Measurements from ENCODE around the gene AKR7A3. TPM values are rescaled to one million over a fixed set of nuclear protein-coding genes. Genes with fewer than 3 reads are reported as not detected.
A peak's percentile ranks its signal among the peaks of the same experiment; 100 is the strongest.

The AKR7A3 gene
- total and polyA plus RNA-seq, 9 of the 15 experiments (the other 6 are each of a cell fraction or from before 2014, with no cell fraction given): 0.04 to 1.5 (median 0.44) TPM; not detected in 1

- H3K4me1 ChIP-seq (replicated peaks in 1 of 2; ENCODE audit: control insufficient read depth in 2 of 2, insufficient read depth in 2 of 2, low read length in 2 of 2): peaks cover 14 to 21% of the 10 kb centered on the region in 2 experiments; a peak in 4 of 5 replicates
- ATAC-seq (peak; percentile 93), FAIRE-seq (peak; percentile 75), DNase-seq (ENCODE audit: extremely low read depth in 1 of 4, low spot score in 3 of 4) (peak; percentile 94 to 95 (median 94))
- peaks cover 65% of the 10 kb centered on the region for H3K36me3 ChIP-seq (ENCODE audit: control insufficient read depth, insufficient read depth, low read length)
- H3K4me3 ChIP-seq: peak within 1 kb of the TSS; percentile 99
- ChIA-PET CTCF (ENCODE audit: low intra/inter-chr PET ratio) (no interaction called here), POLR2A (interaction anchor here (0.5 to 3.0 kb wide), 20 partner anchors 10 to 409 kb away, joined by 3 to 37 read pairs (median 4); partner anchors contain the start of genes AKR7A2, ALDH4A1 and SLC66A1)
- in situ Hi-C loops (cut with MboI): no loop called here
- intact Hi-C loops (cut with micrococcal nuclease): loop anchor here (5.0 kb wide), 3 partner anchors 61 to 401 kb away; partner anchors contain the start of genes AKR7A2 and SLC66A1
- H3K27ac ChIP-seq (ENCODE audit: extremely low read depth, low read depth, low read length): peak within 1 kb of the TSS; percentile 99
- no peaks in the 10 kb centered on the region for H3K27me3 ChIP-seq (ENCODE audit: control insufficient read depth in 2 of 2, insufficient read depth in 2 of 2, low read length in 2 of 2)
- WGBS (ENCODE audit: insufficient coverage, low coverage, missing lambda C conversion rate): under 1% methylated on average over 79 of the region's 81 CpGs
- H3K4me2 ChIP-seq (ENCODE audit: insufficient read depth, low read length): peak within 1 kb of the TSS; percentile 98
- H3K79me2 ChIP-seq (ENCODE audit: control insufficient read depth, insufficient read depth, low read length): peaks cover 98% of the 10 kb centered on the region
- no TSS peak for BruUV-seq (replicated peaks)
- H3K9me3 ChIP-seq (replicated peaks; ENCODE audit: control insufficient read depth, insufficient read depth, low read depth, low read length): no peaks in the 10 kb centered on the region
- peaks cover 3% of the 10 kb centered on the region for H3K9me1 ChIP-seq (ENCODE audit: control insufficient read depth, insufficient read depth, low read length)
- H2AFZ ChIP-seq (ENCODE audit: low read depth, low read length): peak within 1 kb of the TSS; percentile 100
- H3K9ac ChIP-seq (ENCODE audit: insufficient read depth in 1 of 2, low read depth in 2 of 2, low read length in 2 of 2): peak within 1 kb of the TSS; percentile 100
- peaks cover 3% of the 10 kb centered on the region; the same call in 1 of the 2 replicates for H4K20me1 ChIP-seq (replicated peaks; ENCODE audit: control insufficient read depth, insufficient read depth, low read length)
- TF ChIP-seq MTA3 (IDR thresholded peaks at IDR 0.05; ENCODE audit: borderline replicate concordance) (peak; percentile 90), ZNF274 (IDR thresholded peaks at IDR 0.05; ENCODE audit: borderline replicate concordance, low read depth, low read length) (peak; percentile 65; the same call in 1 of the 2 replicates), NR3C1 (CRISPR knock-in tag; IDR thresholded peaks at IDR 0.05) (peak; percentile 90; the same call in 1 of the 2 replicates), EGR1 (conservative IDR thresholded peaks at IDR 0.05) (peak; percentile 92), POLR2B (IDR thresholded peaks at IDR 0.05; ENCODE audit: low read depth, partially characterized antibody) (peak; percentile 90), NONO (IDR thresholded peaks at IDR 0.05; ENCODE audit: low read depth in 2 of 2, low read length in 1 of 2) (peak in 1 of 2 experiments; percentile 78; a peak in 2 of 4 replicates), ZNF212 (CRISPR knock-in tag; IDR thresholded peaks at IDR 0.05) (peak; percentile 87; the same call in 1 of the 2 replicates), HDAC1 (IDR thresholded peaks at IDR 0.05) (peak; percentile 95 to 99; a peak in 3 of 4 replicates), ELF4 (CRISPR knock-in tag; IDR thresholded peaks at IDR 0.05) (no peak), SRSF1 (IDR thresholded peaks at IDR 0.05; ENCODE audit: low read depth, low read length) (0 out of 2 replicates have a peak, but pooled peaks have one; percentile 81), FOXO4 (CRISPR knock-in tag; IDR thresholded peaks at IDR 0.05) (0 out of 2 replicates have a peak, but pooled peaks have one; percentile 50), CREB3L1 (IDR thresholded peaks at IDR 0.05; ENCODE audit: borderline replicate concordance, low read depth) (peak; percentile 64)
- TF ChIP-seq, protein P1, sequence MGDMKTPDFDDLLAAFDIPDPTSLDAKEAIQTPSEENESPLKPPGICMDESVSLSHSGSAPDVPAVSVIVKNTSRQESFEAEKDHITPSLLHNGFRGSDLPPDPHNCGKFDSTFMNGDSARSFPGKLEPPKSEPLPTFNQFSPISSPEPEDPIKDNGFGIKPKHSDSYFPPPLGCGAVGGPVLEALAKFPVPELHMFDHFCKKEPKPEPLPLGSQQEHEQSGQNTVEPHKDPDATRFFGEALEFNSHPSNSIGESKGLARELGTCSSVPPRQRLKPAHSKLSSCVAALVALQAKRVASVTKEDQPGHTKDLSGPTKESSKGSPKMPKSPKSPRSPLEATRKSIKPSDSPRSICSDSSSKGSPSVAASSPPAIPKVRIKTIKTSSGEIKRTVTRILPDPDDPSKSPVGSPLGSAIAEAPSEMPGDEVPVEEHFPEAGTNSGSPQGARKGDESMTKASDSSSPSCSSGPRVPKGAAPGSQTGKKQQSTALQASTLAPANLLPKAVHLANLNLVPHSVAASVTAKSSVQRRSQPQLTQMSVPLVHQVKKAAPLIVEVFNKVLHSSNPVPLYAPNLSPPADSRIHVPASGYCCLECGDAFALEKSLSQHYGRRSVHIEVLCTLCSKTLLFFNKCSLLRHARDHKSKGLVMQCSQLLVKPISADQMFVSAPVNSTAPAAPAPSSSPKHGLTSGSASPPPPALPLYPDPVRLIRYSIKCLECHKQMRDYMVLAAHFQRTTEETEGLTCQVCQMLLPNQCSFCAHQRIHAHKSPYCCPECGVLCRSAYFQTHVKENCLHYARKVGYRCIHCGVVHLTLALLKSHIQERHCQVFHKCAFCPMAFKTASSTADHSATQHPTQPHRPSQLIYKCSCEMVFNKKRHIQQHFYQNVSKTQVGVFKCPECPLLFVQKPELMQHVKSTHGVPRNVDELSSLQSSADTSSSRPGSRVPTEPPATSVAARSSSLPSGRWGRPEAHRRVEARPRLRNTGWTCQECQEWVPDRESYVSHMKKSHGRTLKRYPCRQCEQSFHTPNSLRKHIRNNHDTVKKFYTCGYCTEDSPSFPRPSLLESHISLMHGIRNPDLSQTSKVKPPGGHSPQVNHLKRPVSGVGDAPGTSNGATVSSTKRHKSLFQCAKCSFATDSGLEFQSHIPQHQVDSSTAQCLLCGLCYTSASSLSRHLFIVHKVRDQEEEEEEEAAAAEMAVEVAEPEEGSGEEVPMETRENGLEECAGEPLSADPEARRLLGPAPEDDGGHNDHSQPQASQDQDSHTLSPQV (IDR thresholded peaks at IDR 0.05): peak; percentile 87
These were observed 37.0 kb downstream of the AKR7A3 start, which contains the start of the genes EMC1 and MRTO4 for GRCh38 chr1:19251305-19252196. EMC1 (minus strand) TSS chr1:19251524; CDS start chr1:19251509, 15 bp downstream. MRTO4 (plus strand) TSS chr1:19251805; CDS start chr1:19251836, 31 bp downstream.

Measured in K562 (cell line).